Measurements from ENCODE around the gene TMTC2.
"Not testable (repeated sequence)": the region's sequence is repeated elsewhere in the genome, so short reads cannot be mapped to it uniquely, and the experiment has no call there.

The TMTC2 gene

GRCh38 chr12:82793751-82794281, 107.1 kb downstream of the TMTC2 start:
- no peak for DNase-seq

GRCh38 chr12:82797480-82797879, 110.8 kb downstream of the TMTC2 start:
- DNase-seq: no peak

- no peak for DNase-seq
These were observed 113.5 kb downstream of the TMTC2 start for GRCh38 chr12:82800185-82800584.

- DNase-seq: no peak
These were observed 115.4 kb downstream of the TMTC2 start for GRCh38 chr12:82801951-82802610.

GRCh38 chr12:82803201-82803600, 116.5 kb downstream of the TMTC2 start:
- DNase-seq: no peak

GRCh38 chr12:82804601-82805000, 117.9 kb downstream of the TMTC2 start:
- DNase-seq: no peak

GRCh38 chr12:82805004-82805403, 118.3 kb downstream of the TMTC2 start:
- not testable (repeated sequence) for DNase-seq

GRCh38 chr12:82805812-82806497, 119.2 kb downstream of the TMTC2 start:
- DNase-seq: no peak

GRCh38 chr12:82807132-82807737, 120.5 kb downstream of the TMTC2 start:
- DNase-seq: no peak

GRCh38 chr12:82810568-82810967, 123.9 kb downstream of the TMTC2 start:
- DNase-seq: no peak

GRCh38 chr12:82817368-82817767, 130.7 kb downstream of the TMTC2 start:
- DNase-seq: no peak

GRCh38 chr12:82818271-82819035, 131.7 kb downstream of the TMTC2 start:
- DNase-seq: no peak

GRCh38 chr12:82826505-82826904, 139.8 kb downstream of the TMTC2 start:
- DNase-seq: no peak

GRCh38 chr12:82832096-82832495, 145.4 kb downstream of the TMTC2 start:
- DNase-seq: peak; percentile 45 to 92

- DNase-seq: no peak
These were observed 146.3 kb downstream of the TMTC2 start for GRCh38 chr12:82832981-82833380.

GRCh38 chr12:82833481-82833880, 146.8 kb downstream of the TMTC2 start:
- no peak for DNase-seq

GRCh38 chr12:82835217-82835616, 148.5 kb downstream of the TMTC2 start:
- no peak for DNase-seq

GRCh38 chr12:82838131-82838551, 151.4 kb downstream of the TMTC2 start:
- no peak for DNase-seq

GRCh38 chr12:82838827-82839226, 152.1 kb downstream of the TMTC2 start:
- DNase-seq: no peak

- no peak for DNase-seq
These were observed 153.1 kb downstream of the TMTC2 start for GRCh38 chr12:82839796-82840195.

GRCh38 chr12:82841487-82841904, 154.8 kb downstream of the TMTC2 start:
- DNase-seq: no peak

- DNase-seq: no peak
These were observed 155.8 kb downstream of the TMTC2 start for GRCh38 chr12:82842480-82842879.

- peak in 1 of 2 donors; percentile 9 for DNase-seq
These were observed 158.4 kb downstream of the TMTC2 start for GRCh38 chr12:82845076-82845475.
